ENCODE results near the gene VPS13D. TPM values are rescaled to one million over a fixed set of nuclear protein-coding genes. Genes with fewer than 3 reads are reported as not detected.

VPS13D gene
- total and polyA plus RNA-seq, 2 donors (not counting 3 experiments of a cell fraction or from before 2014, with no cell fraction given): 13.6 to 48.5 TPM

DNA sequence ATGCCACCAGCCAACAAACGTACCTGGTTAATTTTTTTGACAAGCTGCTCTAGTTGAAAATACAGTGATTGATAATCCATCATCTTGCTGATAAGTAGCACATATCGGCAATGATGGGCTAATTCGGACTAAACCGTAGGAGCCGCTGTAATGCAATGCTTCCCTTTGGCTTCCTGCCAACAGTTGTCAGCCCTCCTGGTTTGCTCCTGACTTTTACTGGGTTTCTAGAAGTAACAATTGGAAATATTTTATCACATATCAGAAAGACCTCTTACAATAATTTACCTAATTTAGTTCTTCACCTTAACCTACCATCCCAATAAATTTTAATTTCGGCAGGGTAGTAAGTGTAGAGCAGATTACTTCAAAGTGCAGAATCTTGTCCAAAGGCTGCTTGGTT, 239.7 kb downstream of the VPS13D start:
- ChIA-PET POLR2A (no interaction called here), CTCF (interaction anchor here (1.4 kb wide), 1 partner anchor 32 kb away, joined by 4 read pairs; no protein-coding TSS in a partner anchor)
- no peaks in the 10 kb centered on the region for H3K4me1 ChIP-seq (ENCODE audit: control insufficient read depth, extremely low read depth, insufficient read depth, low read length)
- TF ChIP-seq GATA2 (IDR thresholded peaks at IDR 0.05; ENCODE audit: insufficient read depth, insufficient read length, low read depth, low read length) (no peak), MYC (IDR thresholded peaks at IDR 0.05; ENCODE audit: low read depth, low read length) (no peak), EZH2 (IDR thresholded peaks at IDR 0.05; ENCODE audit: borderline replicate concordance, low read depth, low read length, severe bottlenecking) (no peak), JUN (IDR thresholded peaks at IDR 0.05; ENCODE audit: borderline replicate concordance, insufficient read depth, insufficient read length, low read depth) (no peak), FOS (IDR thresholded peaks at IDR 0.05; ENCODE audit: borderline replicate concordance, insufficient read depth, low read length) (no peak), POLR2AphosphoS5 (IDR thresholded peaks at IDR 0.05; ENCODE audit: insufficient read depth, low read depth, low read length) (no peak), POLR2A (IDR thresholded peaks at IDR 0.05; ENCODE audit: low read depth, low read length) (no peak)
- TF ChIP-seq, protein P1, sequence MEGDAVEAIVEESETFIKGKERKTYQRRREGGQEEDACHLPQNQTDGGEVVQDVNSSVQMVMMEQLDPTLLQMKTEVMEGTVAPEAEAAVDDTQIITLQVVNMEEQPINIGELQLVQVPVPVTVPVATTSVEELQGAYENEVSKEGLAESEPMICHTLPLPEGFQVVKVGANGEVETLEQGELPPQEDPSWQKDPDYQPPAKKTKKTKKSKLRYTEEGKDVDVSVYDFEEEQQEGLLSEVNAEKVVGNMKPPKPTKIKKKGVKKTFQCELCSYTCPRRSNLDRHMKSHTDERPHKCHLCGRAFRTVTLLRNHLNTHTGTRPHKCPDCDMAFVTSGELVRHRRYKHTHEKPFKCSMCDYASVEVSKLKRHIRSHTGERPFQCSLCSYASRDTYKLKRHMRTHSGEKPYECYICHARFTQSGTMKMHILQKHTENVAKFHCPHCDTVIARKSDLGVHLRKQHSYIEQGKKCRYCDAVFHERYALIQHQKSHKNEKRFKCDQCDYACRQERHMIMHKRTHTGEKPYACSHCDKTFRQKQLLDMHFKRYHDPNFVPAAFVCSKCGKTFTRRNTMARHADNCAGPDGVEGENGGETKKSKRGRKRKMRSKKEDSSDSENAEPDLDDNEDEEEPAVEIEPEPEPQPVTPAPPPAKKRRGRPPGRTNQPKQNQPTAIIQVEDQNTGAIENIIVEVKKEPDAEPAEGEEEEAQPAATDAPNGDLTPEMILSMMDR (IDR thresholded peaks at IDR 0.05; ENCODE audit: extremely low read depth in 1 of 2, insufficient read depth in 1 of 2, low read depth in 1 of 2, low read length in 2 of 2): no peak
- TF ChIP-seq, protein P2, sequence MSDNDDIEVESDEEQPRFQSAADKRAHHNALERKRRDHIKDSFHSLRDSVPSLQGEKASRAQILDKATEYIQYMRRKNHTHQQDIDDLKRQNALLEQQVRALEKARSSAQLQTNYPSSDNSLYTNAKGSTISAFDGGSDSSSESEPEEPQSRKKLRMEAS (IDR thresholded peaks at IDR 0.05; ENCODE audit: insufficient read depth, insufficient read length): no peak
- H2AFZ ChIP-seq (ENCODE audit: low read depth, low read length): no peak overlapping the region
- no peak overlapping the region for H3K9ac ChIP-seq (replicated peaks; ENCODE audit: extremely low read depth, insufficient read depth, low read length)
- intact Hi-C loops (cut with micrococcal nuclease): loop anchor here (1.0 kb wide), 1 partner anchor 8 kb away; no protein-coding TSS in a partner anchor
- H3K9me3 ChIP-seq (replicated peaks; ENCODE audit: control insufficient read depth, insufficient read depth, low read length): no peaks in the 10 kb centered on the region
- no peak for DNase-seq (ENCODE audit: low read depth, low spot score)
- BruUV-seq (replicated peaks): no TSS peak
- H3K27me3 ChIP-seq (ENCODE audit: control insufficient read depth in 2 of 2, insufficient read depth in 2 of 2, low read length in 2 of 2): no peaks in the 10 kb centered on the region
- H3K4me2 ChIP-seq (ENCODE audit: insufficient read depth, low read length): no peak overlapping the region
- no peaks in the 10 kb centered on the region for H3K79me2 ChIP-seq (ENCODE audit: control insufficient read depth, insufficient read depth, low read length)
- dilution Hi-C loops (cut with MboI; ENCODE audit: extremely low pct_ligation_motif_present, low sequenced_read_pairs): no loop called here
- no peak for FAIRE-seq
- H4K20me1 ChIP-seq (replicated peaks; ENCODE audit: control insufficient read depth, extremely low read depth, insufficient read depth, low read length): no peaks in the 10 kb centered on the region
- no peak overlapping the region for H3K27ac ChIP-seq (ENCODE audit: insufficient read depth, low read depth, low read length)
- no peak overlapping the region for H3K4me3 ChIP-seq (replicated peaks in 1 of 3; ENCODE audit: insufficient read depth in 1 of 3, low read depth in 1 of 3, low read length in 3 of 3)
- no peaks in the 10 kb centered on the region for H3K9me1 ChIP-seq (replicated peaks; ENCODE audit: control insufficient read depth, extremely low read depth, insufficient read depth, low read length)
- no peaks in the 10 kb centered on the region for H3K36me3 ChIP-seq (ENCODE audit: control insufficient read depth in 2 of 2, extremely low read depth in 1 of 2, insufficient read depth in 2 of 2, low read length in 2 of 2)

Data from endothelial cell of umbilical vein (primary cell).